Measurements from ENCODE around the gene WWOX. TPM values are rescaled to one million over a fixed set of nuclear protein-coding genes. Genes with fewer than 3 reads are reported as not detected.
A peak's percentile ranks its signal among the peaks of the same experiment; 100 is the strongest.

The WWOX gene
- total and polyA plus RNA-seq, 2 of the 13 experiments (the other 11 are each of a cell fraction or from before 2014, with no cell fraction given): 9.1 to 37.4 TPM

DNA sequence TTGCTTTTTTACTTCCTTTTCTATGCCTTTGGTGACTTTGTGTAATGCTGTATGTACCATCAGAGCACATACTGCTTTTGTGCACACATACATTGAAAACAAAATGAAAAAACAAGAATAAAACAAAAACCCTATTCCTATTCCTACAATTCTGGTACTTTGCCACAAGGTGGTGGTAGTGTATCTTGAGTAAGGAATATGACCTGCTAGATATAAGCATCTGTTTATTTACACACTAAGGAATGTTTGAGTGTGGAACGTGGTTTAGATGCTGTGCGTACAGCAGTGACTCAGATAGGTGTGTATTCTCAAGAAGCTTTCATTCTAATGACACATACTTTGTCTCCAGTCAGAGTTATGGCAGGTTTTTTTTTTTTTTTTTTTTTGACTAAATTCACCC lies 606.2 kb downstream of the WWOX start (continued):
- TF ChIP-seq FOSL2 (CRISPR knock-in tag; IDR thresholded peaks at IDR 0.05): peak; percentile 66
- no peak for TF ChIP-seq CHD4 (IDR thresholded peaks at IDR 0.05; ENCODE audit: borderline replicate concordance, low read length)
- TF ChIP-seq ATF7 (IDR thresholded peaks at IDR 0.05): no peak
- no peak for TF ChIP-seq ATF7 (CRISPR knock-in tag; IDR thresholded peaks at IDR 0.05)
- no peak for TF ChIP-seq TARDBP (CRISPR knock-in tag; IDR thresholded peaks at IDR 0.05)
- TF ChIP-seq, protein P1, sequence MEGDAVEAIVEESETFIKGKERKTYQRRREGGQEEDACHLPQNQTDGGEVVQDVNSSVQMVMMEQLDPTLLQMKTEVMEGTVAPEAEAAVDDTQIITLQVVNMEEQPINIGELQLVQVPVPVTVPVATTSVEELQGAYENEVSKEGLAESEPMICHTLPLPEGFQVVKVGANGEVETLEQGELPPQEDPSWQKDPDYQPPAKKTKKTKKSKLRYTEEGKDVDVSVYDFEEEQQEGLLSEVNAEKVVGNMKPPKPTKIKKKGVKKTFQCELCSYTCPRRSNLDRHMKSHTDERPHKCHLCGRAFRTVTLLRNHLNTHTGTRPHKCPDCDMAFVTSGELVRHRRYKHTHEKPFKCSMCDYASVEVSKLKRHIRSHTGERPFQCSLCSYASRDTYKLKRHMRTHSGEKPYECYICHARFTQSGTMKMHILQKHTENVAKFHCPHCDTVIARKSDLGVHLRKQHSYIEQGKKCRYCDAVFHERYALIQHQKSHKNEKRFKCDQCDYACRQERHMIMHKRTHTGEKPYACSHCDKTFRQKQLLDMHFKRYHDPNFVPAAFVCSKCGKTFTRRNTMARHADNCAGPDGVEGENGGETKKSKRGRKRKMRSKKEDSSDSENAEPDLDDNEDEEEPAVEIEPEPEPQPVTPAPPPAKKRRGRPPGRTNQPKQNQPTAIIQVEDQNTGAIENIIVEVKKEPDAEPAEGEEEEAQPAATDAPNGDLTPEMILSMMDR (CRISPR knock-in tag; IDR thresholded peaks at IDR 0.05): peak; percentile 89
- no peak for TF ChIP-seq NPAS2 (CRISPR knock-in tag; IDR thresholded peaks at IDR 0.05; ENCODE audit: borderline replicate concordance)
- peak; percentile 54; the same call in 1 of the 2 replicates for TF ChIP-seq RXRB (CRISPR knock-in tag; IDR thresholded peaks at IDR 0.05; ENCODE audit: borderline replicate concordance)
- no peak for TF ChIP-seq NR1H2 (CRISPR knock-in tag; IDR thresholded peaks at IDR 0.05; ENCODE audit: borderline replicate concordance, low read depth)
- TF ChIP-seq ZNF556 (CRISPR knock-in tag; IDR thresholded peaks at IDR 0.05; ENCODE audit: borderline replicate concordance): no peak
- TF ChIP-seq MAFG (CRISPR knock-in tag; IDR thresholded peaks at IDR 0.05): no peak
- no peak for TF ChIP-seq SMAD9 (CRISPR knock-in tag; IDR thresholded peaks at IDR 0.05)
- TF ChIP-seq JARID2 (CRISPR knock-in tag; IDR thresholded peaks at IDR 0.05; ENCODE audit: insufficient replicate concordance): no peak
- TF ChIP-seq NCOA5 (CRISPR knock-in tag; IDR thresholded peaks at IDR 0.05): no peak
- TF ChIP-seq GFI1 (CRISPR knock-in tag; IDR thresholded peaks at IDR 0.05; ENCODE audit: borderline replicate concordance): no peak
- no peak for TF ChIP-seq ZNF496 (CRISPR knock-in tag; IDR thresholded peaks at IDR 0.05; ENCODE audit: insufficient replicate concordance)
- 0 out of 2 replicates have a peak, but pooled peaks have one; percentile 46 for TF ChIP-seq ZNF24 (IDR thresholded peaks at IDR 0.05)
- no peak for TF ChIP-seq CBX1 (IDR thresholded peaks at IDR 0.05; ENCODE audit: low read depth)
- TF ChIP-seq MTF2 (CRISPR knock-in tag; IDR thresholded peaks at IDR 0.05; ENCODE audit: borderline replicate concordance): no peak
- TF ChIP-seq, protein P2, sequence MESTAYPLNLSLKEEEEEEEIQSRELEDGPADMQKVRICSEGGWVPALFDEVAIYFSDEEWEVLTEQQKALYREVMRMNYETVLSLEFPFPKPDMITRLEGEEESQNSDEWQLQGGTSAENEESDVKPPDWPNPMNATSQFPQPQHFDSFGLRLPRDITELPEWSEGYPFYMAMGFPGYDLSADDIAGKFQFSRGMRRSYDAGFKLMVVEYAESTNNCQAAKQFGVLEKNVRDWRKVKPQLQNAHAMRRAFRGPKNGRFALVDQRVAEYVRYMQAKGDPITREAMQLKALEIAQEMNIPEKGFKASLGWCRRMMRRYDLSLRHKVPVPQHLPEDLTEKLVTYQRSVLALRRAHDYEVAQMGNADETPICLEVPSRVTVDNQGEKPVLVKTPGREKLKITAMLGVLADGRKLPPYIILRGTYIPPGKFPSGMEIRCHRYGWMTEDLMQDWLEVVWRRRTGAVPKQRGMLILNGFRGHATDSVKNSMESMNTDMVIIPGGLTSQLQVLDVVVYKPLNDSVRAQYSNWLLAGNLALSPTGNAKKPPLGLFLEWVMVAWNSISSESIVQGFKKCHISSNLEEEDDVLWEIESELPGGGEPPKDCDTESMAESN (CRISPR knock-in tag; conservative IDR thresholded peaks at IDR 0.05): peak; percentile 20; the same call in 1 of the 2 replicates
- TF ChIP-seq RFX5 (IDR thresholded peaks at IDR 0.05; ENCODE audit: low read depth, low read length): no peak
- TF ChIP-seq ZNF20 (CRISPR knock-in tag; IDR thresholded peaks at IDR 0.05): no peak
- peak; percentile 19 for TF ChIP-seq ASH2L (IDR thresholded peaks at IDR 0.05; ENCODE audit: insufficient read length, low read depth, low read length)
- TF ChIP-seq, protein P3, sequence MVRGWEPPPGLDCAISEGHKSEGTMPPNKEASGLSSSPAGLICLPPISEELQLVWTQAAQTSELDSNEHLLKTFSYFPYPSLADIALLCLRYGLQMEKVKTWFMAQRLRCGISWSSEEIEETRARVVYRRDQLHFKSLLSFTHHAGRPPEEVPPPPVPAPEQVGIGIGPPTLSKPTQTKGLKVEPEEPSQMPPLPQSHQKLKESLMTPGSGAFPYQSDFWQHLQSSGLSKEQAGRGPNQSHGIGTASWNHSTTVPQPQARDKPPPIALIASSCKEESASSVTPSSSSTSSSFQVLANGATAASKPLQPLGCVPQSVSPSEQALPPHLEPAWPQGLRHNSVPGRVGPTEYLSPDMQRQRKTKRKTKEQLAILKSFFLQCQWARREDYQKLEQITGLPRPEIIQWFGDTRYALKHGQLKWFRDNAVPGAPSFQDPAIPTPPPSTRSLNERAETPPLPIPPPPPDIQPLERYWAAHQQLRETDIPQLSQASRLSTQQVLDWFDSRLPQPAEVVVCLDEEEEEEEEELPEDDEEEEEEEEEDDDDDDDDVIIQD (CRISPR knock-in tag; IDR thresholded peaks at IDR 0.05; ENCODE audit: low read depth): peak; percentile 80
- peak; percentile 46; the same call in 1 of the 2 replicates for TF ChIP-seq MED1 (CRISPR knock-in tag; IDR thresholded peaks at IDR 0.05)
- no peak for TF ChIP-seq SALL1 (CRISPR knock-in tag; IDR thresholded peaks at IDR 0.05)
- TF ChIP-seq DPF2 (CRISPR knock-in tag; IDR thresholded peaks at IDR 0.05; ENCODE audit: borderline replicate concordance, low read depth): no peak
